Measurements from ENCODE around the gene USF2.
"Not testable (repeated sequence)": the region's sequence is repeated elsewhere in the genome, so short reads cannot be mapped to it uniquely, and the experiment has no call there.

USF2 gene

DNA sequence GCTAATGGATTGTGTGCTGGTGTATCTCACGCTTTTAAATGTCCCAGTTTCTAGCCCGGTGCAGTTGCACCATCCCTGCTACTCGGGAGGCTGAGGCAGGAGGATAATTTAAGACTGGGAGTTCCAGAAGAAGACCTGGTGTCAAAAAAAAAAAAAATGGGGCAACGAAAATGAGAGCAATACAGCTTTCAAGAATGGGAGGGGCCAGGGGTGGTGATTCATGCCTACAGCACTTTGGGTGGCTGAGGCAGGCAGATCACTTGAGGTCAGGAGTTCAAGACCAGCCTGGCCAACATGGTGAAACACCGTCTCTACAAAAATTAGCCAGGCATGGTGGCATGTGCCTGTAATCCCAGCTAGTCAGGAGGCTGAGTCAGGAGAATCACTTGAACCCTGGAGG, 17.3 kb downstream of the USF2 start:
- not testable (repeated sequence) for DNase-seq

DNA sequence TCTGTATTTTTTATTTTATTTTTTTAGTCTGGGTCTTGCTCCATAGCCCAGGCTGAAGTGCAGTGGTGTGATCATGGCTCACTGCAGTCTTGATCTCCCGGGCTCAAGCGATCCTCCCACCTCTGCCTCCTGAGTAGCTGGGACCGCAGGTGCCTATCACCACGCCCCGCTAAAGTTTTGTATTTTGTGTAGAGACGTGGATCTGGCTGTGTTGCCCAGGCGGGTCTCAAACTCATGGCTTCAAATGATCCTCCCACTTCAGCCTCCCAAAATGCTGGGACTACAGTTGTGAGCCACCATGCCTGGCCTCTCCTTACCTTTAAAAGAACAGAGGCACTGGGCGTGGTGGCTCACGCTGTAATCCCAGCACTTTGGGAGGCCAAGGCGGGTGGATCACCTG, 19.0 kb downstream of the USF2 start:
- no peak for DNase-seq

DNA sequence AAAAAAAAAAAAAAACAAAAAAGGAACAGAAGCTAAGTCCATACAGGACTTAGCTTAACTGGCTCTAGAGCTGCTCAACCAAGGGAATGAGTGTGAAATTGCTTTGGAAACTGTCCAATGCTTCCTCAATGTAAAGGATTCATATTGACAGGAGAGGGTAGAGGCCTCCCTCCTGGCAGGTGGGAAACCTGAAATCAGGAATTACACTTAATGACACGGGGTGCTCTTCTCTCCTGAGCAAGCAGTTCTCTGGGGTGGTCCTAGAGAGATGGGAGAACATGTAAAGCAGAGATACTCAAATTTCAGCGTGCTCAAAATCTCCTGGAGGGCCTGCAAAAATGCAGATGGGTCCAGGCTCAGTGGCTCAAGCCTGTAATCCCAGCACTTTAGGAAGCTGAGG, 19.6 kb downstream of the USF2 start:
- DNase-seq = no peak

DNA sequence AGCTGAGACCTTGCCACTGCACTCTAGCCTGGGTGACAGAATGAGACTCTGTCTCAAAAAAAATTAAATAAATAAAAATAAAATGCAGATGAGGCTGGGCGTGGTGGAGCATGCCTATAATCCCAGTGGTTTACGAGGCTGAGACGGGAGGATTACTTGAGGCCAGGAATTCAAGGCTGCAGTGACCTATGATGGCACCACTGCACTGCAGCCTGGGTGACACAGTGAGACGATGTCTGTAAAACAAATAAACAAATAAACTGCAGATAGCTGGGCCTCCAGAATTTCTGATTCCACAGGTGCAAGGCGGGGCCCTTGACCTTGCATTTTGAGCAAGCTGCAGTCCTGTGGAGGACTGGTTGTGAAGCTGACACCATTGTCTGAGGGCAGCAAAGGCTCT, 20.1 kb downstream of the USF2 start:
- no peak for DNase-seq

DNA sequence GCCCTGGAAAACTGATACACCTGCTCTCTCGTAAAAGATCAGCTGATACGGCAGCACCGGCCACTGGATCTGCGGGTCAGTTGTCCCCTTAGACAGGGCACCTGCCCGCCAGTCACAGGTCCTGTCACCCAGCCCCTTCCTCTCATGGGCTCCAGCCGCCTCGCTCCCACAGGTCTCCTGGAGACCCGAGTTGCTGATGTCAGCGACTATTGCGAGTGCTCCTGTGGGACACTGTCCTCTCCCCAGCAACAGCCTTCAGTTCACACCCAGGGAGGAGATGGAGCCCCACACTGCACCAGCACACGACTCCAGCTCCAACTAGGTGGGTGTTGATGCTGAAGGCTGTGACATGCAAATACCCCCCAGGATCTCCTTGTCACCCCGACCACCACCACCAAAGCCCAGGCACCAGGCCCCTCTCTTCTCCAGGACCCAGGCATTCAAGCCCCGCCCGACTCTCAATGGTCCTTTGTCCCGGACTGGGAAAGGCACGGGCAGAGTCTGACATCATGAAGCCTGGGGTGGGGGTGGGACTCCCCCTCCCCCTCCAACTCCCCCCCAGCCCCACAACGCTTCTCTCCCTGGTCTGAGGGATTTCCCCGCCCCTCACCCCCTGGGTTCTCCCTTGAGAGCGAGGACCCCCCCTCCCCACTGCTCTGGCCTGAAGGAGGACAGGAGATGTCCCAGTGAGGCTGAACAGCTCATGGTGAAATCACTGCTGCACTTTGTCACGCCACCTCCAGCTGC, 21.8 kb downstream of the USF2 start:
- no peak for DNase-seq

DNA sequence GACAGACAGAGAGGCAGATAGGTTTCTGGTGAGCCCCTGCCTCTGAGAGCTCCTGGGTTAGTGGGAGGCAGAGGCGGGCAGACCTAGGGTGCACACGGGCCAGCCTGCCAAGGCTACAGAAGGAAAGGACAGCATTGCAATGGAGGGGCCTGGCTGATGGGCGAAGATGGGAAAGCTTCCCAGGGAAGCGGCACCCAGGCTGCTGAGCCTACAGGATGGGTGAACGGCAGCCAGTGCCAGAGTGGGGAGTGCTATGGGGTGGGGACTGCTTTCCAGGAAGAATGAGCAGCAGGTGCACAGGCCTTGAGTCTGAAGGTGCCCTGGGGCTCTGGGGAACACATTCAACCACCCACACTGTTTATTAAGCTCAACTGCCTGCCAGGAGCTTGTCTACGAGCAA, 22.5 kb downstream of the USF2 start:
- no peak for DNase-seq

DNA sequence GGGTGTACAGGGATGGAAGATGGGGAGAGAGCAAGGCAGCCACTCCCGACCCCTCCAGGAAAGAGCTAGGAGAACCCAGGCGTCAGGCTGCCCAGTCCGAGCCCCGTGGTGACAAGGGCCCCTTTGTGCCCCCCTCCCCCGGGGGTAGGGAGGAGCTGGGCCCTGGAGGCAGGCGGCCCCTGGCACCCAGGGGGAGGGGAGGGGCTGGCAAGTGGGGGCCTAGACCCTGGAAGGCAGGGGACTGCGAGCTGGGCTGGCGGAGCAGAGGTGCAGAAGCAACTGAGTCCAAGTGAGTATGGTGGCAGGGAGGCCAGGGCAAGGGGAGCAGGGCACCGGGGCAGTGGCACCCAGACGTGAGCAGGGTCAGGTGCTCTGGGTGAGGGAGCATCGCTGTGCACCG, 23.2 kb downstream of the USF2 start, which contains the start of gene MAG:
MAG (plus strand) TSS at position 246 of the 400 bp plus-strand sequence. CDS start 3,248 bp downstream, outside the sequence.
- DNase-seq = no peak

DNA sequence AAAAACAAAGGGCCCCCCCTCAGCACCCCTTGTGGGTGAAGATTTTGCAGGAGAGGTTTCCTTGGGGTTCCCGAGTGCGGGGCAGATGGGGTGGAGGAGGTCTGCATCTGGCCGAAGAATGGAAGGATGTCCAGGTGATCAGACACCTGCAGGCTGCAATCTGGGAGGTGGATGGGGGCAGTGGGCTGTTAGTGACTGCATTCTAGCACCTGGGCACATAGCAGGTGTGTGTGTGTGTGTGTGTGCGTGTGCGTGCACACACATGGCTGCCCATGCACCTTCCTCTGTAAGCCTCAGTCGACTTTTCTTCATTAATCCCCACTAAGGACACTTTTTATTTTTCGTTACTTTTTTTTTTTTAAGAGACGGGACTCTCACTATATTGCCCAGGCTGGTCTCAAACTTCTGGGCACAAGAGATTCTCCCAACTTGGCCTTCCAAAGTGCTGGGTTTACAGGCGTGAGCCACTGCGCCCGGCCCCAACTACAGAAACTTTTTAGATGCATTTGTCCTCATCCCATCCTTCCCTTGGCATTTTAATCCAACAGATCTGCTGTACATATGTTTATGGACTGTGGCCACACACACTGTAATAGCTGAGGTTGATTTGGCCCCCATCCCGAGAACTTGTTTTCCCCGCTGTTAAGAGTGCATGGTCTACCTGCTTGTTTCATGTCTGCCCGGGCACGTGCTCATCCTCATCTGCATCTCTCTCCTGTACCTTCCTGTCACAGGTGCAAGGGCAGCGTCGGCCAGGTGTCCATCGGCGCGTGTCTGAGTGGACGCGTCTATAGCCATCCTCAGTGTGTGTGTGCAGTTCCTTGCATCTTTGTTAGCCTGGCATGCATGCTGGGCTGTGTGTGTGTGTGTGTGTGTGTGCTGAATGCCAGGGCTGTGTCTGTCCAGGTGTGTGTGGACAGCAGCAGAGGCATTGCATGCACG, 23.9 kb downstream of the USF2 start:
- peak; percentile 55 for DNase-seq

DNA sequence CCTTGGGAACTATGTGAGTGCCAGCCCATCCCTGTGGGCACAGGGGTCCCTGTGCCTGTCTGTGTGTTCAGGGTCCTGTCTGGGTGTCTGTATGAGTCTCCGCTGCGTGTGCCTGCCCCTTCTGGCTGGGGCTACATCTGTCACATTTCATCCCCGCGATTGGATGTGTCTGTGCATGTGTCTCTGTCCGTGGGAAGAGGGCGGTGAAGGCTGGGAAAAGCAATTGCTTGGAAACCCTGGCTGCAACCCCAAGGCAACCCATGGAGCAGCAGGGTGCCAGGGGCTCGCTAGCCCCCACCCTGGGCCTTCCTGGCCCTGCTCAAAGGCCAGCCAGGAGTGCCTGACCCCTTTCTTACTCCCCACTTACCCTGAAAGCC, 24.6 kb downstream of the USF2 start:
- no peak for DNase-seq

DNA sequence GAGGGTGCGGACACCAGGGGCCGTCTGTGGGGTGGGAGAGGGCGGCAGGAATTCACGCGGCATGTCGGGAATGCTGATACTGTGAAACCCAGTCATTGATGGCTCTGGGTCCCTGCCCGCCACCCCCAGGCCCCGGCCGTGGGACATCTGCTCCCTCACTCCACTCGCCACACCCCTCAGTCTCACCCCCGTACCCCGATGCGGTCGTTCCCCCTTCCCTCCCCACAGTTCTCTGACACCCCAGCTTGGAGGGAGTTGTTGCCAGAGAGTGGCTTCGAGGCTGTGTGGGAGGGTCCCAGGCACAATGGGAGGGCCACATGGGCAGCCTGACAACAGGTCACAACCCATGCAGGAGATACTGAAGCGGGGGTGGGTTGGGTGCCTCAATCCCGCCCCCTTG, 25.0 kb downstream of the USF2 start:
- no peak for DNase-seq

DNA sequence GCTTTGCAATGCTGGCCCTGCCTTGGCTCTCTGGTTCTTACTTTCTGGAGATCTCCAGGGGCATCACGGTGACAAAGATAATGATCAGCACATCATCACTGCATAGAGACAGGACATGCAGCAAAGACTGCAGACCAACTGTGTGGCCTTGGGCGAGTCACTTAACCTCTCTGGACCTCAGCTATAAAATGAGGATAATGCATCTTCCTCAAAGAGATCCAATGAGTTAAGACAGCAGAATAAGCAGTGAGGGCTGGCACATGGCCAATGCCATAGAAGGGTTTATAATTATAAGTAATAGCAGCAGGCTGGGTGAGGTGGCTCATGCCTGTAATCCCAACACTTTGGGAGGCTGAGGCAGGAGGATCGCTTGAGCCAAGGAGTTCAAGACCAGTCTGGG, 25.6 kb downstream of the USF2 start:
- no peak for DNase-seq

DNA sequence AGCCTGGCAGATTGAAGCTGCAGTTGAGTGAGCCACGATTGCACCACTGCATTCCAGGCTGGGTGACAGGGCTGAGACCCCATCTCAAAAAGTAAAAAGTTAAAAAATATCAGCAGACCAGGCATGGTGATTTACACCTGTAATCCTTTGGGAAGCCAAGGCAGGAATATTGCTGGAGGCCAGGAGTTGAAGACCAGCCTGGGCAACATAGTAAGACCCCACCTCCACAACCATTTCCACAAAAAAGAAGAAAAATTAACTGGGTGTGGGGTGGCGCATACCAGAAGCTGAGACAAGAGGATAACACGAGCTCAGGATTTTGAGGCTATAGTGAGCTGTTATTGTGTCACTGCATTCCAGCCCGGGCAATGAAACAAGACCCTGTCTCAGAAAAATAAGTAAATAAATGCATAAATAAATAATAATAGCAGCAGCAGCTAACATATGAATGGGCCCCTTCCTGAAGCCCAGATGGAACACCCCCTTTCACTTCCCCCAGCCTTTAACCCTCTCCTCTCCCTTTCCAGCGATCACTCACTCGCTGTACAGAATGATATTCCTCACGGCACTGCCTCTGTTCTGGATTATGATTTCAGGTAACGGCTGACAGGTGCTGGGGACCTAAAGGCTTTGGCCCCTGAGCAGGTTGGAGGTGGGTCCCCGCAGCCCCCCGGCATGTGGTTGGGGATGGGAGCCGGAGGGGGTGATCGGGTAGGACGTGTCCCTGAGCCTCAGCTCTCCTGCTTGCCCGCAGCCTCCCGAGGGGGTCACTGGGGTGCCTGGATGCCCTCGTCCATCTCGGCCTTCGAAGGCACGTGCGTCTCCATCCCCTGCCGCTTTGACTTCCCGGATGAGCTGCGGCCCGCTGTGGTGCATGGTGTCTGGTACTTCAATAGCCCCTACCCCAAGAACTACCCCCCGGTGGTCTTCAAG, 26.4 kb downstream of the USF2 start:
- no peak for DNase-seq

DNA sequence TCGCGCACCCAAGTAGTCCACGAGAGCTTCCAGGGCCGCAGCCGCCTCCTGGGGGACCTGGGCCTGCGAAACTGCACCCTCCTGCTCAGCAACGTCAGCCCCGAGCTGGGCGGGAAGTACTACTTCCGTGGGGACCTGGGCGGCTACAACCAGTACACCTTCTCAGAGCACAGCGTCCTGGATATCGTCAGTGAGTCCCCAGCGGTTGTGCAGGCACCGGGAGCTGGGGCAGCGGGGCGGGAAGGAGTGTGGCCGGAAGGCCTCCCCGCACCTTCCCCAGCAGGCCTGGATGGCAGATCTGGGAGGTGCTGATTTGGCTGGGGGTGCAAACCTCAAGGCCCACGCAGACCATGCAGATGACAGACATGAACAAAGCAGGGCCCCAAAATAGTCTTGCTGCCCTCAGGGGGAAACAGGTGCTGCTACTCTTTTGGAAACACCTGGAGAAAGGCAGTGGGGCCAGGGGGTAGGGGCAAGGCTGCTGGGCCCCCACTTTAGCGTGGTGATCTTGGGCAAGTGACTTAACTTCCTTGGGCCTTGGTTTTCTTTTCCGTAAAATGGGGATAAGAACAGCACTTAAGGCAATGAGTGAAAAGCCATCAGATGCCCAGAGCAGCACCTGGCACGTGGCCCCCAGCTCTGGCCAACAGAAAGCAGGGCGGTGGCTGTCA, 27.2 kb downstream of the USF2 start:
- DNase-seq = no peak

DNA sequence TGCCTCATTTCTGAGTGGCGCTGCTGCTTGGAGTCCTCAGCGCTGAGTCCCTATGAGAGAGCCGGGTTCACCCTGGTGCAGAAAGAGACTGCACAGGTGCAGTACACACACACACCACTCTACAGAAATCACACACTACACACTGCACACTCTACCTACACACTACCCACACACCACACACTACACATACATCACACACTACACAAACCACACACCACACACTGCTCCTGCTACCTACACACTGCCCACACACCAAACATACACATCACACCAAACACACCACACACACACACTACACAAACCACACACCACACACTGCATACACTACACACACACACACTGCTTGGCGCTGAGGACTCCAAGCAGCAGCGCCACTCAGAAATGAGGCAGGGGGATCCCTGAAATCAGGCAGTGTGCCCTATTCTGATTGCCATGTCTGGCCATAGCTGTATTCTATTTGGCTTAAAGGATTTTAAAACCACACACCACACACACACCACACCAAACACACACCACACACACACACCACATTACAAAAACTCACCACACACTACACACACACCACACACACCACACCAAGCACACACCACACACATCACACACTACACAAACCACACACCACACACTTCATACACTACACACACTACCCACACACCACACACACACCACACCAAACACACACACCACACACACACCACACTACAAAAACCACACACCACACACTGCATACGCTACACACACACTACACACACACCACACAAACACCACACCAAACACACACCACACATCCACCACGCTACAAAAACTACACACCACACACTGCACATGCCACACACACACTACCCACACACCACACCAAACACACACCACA, 28.1 kb downstream of the USF2 start:
- DNase-seq = no peak

DNA sequence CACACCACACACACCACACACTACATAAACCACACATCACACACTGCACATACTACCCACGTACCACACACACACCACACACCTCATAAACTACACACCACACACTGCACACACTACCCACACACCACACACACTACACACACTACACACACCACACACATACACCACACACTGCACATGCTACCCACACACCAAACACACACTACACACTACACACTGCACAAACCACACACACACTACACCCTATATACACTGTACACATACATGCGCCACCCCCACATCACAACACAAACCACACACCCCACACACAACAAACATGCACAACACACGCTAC, 28.7 kb downstream of the USF2 start:
- DNase-seq = no peak

DNA sequence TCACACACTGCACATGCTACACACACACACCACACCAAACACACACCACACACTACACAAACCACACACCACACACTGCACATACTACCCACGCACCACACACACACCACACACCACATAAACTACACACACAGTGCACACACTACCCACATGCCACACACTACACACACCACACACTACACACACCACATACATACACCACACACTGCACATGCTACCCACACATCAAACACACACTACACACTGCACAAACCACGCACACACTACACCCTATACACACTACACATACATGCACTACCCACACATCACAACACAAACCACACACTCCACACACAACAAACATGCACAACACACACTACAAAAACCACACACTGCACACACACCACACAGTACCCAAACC, 29.2 kb downstream of the USF2 start:
- DNase-seq = no peak

DNA sequence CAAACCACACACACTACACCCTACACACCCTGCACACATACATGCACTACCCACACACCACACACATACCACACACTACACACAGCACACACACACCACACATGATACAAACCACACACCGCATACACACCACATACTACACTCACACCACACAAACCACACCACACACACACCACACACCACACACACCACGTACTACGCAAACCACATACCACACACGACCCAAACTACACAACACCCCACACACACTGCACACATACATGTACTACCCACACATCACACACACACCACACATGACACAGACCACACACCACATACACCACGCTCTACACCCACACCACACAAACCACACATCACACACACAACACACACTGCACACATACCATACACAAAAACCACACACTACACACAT, 29.8 kb downstream of the USF2 start:
- DNase-seq = no peak

DNA sequence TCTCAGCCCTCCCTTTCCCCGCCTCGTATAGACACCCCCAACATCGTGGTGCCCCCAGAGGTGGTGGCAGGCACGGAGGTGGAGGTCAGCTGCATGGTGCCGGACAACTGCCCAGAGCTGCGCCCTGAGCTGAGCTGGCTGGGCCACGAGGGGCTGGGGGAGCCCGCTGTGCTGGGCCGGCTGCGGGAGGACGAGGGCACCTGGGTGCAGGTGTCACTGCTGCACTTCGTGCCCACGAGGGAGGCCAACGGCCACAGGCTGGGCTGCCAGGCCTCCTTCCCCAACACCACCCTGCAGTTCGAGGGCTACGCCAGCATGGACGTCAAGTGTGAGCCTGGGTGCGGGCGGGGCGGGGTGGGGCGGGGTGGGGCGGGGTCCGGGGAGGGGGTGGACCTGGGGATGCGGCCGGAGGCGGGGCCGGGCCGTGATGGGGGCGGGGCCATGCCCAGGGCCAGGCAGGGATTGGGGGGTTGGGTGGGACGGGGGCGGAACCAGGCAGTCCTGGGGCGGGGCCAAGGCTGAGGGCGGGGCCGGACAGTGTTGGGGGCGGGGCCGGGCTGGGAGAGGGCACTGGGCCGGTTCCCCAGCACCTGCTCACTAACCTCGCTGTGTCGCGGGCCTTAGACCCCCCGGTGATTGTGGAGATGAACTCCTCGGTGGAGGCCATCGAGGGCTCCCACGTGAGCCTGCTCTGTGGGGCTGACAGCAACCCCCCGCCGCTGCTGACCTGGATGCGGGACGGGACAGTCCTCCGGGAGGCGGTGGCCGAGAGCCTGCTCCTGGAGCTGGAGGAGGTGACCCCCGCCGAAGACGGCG, 31.0 kb downstream of the USF2 start:
- peak; percentile 29 for DNase-seq

DNA sequence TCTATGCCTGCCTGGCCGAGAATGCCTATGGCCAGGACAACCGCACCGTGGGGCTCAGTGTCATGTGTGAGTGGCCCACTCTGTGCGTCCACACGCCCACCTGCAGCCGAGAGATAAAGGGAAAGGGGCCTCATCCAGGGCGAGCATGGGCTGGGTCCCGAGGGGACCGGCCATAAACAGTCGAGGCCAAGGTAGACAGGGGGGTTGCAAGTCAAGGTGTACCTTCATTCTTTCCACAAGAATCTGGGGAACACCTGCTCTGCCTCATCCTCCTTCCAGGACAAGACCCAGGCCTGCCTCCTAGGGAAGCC, 31.5 kb downstream of the USF2 start:
- no peak for DNase-seq

DNA sequence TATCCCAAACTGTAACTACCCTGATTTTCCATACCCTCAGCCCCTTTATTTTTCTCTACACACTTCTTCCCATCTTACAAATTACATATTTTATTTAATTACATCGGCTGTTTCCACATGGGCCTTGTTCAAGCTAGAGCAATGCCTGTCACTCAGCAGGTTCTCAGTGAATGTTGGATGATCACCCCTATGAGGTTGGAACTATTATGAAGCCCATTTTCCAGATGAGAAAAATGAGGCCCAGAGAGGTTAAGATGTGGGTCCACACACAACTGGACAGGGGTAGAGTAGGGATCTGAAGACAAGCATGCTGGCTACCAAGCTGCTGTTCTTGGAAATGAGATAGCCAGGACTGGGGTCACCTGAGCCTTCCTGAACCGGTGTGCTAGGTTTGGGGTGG, 33.2 kb downstream of the USF2 start:
- DNase-seq = no peak

DNA sequence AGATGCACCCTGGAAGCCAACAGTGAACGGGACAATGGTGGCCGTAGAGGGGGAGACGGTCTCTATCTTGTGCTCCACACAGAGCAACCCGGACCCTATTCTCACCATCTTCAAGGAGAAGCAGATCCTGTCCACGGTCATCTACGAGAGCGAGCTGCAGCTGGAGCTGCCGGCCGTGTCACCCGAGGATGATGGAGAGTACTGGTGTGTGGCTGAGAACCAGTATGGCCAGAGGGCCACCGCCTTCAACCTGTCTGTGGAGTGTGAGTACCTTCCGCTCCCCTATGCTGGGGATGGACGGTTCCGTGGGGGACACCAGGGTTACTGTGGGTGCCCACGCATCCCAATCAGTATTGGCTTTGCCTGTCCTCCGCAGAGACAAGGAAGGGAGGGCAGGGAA, 33.7 kb downstream of the USF2 start:
- no peak for DNase-seq

All from NCI-H2029 (cell line).